Measurements from ENCODE around the gene CAPN10.

The CAPN10 gene

GRCh38 chr2:240622531-240623235 is 36.1 kb downstream of the CAPN10 start:
- DNase-seq: no peak

- no peak for DNase-seq
Measured at GRCh38 chr2:240623531-240624010, 37.0 kb downstream of the CAPN10 start.

DNA sequence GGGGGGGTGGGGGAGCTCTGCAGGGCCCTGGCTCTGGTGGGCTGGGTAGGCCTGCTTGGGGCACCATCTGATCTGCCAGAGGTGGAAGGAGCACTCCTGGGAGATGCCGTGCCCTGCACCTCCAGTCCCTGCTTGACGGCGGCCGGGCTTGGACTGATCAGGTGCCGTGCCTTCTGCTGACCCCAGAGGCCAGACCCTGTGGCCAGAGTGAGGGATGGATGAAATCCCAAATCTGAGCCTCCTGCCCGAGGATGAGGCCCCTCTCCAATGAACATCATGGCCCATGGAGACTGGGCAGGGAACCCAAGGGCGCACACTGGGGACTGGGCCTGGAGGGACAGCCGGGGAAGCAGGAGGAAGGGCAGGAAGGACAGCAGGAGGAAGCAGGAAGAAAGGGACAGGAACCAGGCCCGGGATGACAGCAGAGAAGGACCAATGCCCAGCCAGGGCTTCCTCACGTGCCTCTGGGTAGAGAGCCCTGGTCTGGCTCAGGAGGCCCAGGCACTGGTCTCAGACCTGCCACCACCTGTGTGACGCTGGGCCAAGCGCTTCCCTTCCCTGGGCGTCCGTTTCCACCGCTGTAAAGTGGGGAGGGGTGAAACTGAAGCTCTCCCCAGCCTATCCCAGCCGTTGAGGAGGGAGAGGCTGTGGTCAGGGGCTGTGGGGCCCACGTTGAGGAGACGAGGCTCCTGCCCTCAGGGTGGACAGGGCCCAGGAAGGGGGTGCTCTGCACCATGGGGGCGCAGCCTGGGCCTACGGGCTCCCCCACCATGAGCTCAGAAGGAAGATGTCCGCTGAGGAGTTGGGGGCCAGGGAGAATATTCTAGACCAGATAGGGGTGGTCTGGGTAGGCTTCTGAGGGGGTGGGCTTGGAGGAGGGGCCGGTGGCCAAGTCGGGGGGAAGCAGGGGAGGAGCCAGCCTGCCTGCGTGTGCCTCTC is 37.7 kb downstream of the CAPN10 start:
- no peak for DNase-seq

- peak in 1 of 56 donors; percentile 47 for DNase-seq
Measured at GRCh38 chr2:240624950-240625621, 38.6 kb downstream of the CAPN10 start, which contains the start of gene GPR35. TSS of gene GPR35 (plus strand) at chr2:240625480. CDS start at chr2:240629953, 4,473 bp downstream.

- DNase-seq: peak in 1 of 56 donors; percentile 4
Measured at GRCh38 chr2:240626531-240627300, 40.2 kb downstream of the CAPN10 start.

DNA sequence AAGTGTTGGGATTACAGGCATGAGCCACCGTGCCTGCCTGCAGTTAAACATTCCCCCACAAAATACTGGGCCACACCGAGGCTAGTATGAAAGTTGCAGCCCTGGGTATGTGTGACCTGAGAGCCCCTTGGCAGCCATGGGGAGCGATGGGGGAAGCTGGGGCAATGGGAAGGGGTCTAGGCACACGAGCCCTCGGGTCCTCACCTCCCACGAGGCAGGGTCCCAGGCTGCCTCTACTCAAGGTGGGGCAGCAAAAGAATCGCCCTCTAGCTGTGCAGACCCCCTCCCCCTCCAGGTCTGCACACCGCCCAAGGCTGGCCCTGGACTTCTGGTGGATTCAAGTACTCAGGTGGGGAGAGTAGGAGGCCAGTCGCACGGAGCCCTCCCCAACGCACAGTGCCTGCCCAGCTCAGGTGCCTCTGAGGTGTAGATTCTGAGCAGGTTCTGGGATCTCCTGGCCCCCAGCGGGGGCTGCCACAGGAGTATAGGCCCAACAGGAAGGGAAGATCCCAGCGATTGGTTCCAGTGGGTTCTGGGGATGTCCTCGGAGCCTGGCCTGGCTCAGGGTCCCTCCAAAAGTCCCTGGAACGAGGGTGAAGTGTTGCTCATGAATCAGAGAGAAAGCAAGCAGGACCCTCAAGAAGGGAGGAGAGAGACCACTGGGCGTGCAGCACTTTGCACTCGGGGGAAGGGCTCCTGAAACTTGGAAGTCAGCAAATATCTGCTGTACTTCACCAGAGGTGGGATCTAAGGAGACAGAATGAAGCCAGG is 41.4 kb downstream of the CAPN10 start:
- DNase-seq: no peak

GRCh38 chr2:240628507-240628807 is 41.9 kb downstream of the CAPN10 start:
- DNase-seq: no peak

GRCh38 chr2:240628808-240629618 is 42.5 kb downstream of the CAPN10 start:
- DNase-seq: no peak

DNA sequence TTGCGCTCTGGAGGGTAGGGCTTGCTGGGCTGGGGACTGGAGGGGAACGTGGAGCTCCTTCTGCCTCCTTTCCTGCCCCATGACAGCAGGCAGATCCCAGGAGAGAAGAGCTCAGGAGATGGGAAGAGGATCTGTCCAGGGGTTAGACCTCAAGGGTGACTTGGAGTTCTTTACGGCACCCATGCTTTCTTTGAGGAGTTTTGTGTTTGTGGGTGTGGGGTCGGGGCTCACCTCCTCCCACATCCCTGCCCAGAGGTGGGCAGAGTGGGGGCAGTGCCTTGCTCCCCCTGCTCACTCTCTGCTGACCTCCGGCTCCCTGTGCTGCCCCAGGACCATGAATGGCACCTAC is 43.1 kb downstream of the CAPN10 start:
- DNase-seq: no peak

DNA sequence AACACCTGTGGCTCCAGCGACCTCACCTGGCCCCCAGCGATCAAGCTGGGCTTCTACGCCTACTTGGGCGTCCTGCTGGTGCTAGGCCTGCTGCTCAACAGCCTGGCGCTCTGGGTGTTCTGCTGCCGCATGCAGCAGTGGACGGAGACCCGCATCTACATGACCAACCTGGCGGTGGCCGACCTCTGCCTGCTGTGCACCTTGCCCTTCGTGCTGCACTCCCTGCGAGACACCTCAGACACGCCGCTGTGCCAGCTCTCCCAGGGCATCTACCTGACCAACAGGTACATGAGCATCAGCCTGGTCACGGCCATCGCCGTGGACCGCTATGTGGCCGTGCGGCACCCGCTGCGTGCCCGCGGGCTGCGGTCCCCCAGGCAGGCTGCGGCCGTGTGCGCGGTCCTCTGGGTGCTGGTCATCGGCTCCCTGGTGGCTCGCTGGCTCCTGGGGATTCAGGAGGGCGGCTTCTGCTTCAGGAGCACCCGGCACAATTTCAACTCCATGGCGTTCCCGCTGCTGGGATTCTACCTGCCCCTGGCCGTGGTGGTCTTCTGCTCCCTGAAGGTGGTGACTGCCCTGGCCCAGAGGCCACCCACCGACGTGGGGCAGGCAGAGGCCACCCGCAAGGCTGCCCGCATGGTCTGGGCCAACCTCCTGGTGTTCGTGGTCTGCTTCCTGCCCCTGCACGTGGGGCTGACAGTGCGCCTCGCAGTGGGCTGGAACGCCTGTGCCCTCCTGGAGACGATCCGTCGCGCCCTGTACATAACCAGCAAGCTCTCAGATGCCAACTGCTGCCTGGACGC is 43.6 kb downstream of the CAPN10 start:
- DNase-seq: no peak

- no peak for DNase-seq
Measured at GRCh38 chr2:240630771-240631547, 44.4 kb downstream of the CAPN10 start.

DNA sequence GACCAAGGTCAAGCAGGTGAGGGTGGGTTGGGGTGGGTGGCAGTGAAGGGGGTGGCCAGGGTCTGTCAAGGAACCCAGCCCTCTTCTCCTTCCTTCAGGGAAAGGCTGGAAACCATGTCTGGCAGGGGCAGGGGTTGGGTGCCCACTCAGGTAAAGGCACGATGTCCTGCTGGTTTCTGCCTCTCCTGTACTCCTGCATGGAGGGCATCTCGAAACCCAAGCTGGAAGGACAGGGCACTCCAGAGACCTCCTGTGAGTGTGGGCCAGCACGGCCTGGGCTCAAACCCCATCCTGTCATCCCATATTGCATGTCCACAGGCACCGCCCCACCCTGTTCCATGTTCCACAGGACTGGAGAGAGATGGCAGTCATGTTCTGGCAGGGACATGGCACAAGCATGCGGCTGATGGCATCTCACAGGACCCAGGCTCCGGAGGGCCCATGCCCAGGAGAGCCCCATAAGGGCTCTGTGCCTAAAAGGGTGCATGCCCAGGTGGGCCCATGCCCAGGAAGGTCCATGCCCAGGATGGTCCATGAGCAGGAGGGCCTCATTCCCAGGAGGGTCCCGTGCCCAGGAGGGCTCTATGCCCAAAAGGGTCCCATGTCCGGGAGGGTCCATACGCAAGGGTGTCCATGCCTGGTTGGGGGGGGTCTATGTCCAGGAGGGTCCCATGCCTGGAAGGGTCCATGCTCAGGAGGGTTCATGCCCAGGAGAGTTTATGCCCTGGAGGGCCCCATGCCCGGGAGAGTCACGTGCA is 45.2 kb downstream of the CAPN10 start:
- no peak for DNase-seq

DNA sequence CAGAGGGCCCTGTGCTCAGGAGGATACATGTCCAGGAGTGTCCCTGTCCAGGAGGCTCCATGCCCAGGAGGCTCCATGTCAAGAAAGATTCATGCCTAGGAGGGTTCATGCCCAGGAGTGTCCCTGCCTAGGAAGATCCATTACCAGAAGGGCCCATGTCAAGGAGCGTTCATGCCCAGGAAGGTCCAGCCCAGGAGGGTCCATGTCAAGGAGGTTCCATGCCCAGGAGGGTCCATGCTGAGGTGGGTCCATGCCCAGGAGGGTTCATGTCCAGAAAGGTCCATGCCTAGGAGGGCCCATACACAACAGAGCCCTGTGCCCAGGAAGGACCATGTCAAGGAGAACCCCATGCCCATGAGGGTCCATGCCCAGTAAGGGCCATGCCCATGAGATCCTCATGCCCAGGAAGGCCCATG is 45.8 kb downstream of the CAPN10 start:
- no peak for DNase-seq

- no peak for DNase-seq
Measured at GRCh38 chr2:240635121-240635997, 48.8 kb downstream of the CAPN10 start.

GRCh38 chr2:240635998-240636547 is 49.5 kb downstream of the CAPN10 start:
- DNase-seq: no peak

All from amygdala (tissue), 56 donors.